D721Med (cell line): ENCODE results near the gene MIEF1.
A peak's percentile ranks its signal among the peaks of the same experiment; 100 is the strongest.

Experiments used
- DNase-seq: peaks from one replicate; pipeline ENCODE4 v3.0.0; 2011; ENCODE audit warnings: low spot score; ENCODE audit not compliant: insufficient read length
- FAIRE-seq: peaks from 2 replicates; lab custom pipeline; 2011; peaks lifted over from hg19 to GRCh38; lab: Jason Lieb, UNC
- TF ChIP-seq, protein P1 (sequence below): IDR thresholded peaks from 2 replicates; pipeline ENCODE4 v1.5.1; 2012; ENCODE audit warnings: mild to moderate bottlenecking, control low read depth; ENCODE audit not compliant: insufficient read depth; ENCODE audit errors: missing control alignments

MIEF1 gene

DNA sequence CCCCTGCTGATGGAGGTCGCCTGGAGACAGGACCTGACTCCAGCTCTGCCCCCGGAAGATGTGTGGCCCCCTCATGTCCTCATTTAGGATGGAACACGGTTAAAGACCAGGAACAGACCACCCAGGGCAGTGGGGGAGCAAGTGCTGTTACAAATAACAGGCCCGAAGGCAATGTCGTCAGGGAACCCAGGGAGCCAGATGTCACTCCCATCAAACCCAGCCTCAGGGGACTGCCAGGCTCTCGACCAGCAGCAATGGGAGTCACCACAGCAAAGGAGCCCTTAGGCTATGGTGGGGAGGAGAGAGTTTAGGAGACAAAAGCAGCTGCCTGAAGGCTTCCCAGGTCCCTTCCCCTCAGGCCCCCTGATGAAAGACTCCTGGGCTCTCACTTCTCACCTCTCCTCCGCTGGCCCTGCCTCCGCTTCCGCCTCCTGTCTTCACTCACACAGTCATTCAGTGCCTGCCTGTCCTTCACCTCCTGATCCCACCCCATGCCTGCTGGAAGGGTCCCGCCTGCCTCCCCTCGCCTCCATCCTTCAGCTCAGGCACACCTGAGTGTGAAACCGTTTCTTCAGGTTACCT lies 26.1 kb downstream of the MIEF1 start:
- TF ChIP-seq, protein P1, sequence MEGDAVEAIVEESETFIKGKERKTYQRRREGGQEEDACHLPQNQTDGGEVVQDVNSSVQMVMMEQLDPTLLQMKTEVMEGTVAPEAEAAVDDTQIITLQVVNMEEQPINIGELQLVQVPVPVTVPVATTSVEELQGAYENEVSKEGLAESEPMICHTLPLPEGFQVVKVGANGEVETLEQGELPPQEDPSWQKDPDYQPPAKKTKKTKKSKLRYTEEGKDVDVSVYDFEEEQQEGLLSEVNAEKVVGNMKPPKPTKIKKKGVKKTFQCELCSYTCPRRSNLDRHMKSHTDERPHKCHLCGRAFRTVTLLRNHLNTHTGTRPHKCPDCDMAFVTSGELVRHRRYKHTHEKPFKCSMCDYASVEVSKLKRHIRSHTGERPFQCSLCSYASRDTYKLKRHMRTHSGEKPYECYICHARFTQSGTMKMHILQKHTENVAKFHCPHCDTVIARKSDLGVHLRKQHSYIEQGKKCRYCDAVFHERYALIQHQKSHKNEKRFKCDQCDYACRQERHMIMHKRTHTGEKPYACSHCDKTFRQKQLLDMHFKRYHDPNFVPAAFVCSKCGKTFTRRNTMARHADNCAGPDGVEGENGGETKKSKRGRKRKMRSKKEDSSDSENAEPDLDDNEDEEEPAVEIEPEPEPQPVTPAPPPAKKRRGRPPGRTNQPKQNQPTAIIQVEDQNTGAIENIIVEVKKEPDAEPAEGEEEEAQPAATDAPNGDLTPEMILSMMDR = no peak
- no peak for FAIRE-seq
- DNase-seq = no peak

DNA sequence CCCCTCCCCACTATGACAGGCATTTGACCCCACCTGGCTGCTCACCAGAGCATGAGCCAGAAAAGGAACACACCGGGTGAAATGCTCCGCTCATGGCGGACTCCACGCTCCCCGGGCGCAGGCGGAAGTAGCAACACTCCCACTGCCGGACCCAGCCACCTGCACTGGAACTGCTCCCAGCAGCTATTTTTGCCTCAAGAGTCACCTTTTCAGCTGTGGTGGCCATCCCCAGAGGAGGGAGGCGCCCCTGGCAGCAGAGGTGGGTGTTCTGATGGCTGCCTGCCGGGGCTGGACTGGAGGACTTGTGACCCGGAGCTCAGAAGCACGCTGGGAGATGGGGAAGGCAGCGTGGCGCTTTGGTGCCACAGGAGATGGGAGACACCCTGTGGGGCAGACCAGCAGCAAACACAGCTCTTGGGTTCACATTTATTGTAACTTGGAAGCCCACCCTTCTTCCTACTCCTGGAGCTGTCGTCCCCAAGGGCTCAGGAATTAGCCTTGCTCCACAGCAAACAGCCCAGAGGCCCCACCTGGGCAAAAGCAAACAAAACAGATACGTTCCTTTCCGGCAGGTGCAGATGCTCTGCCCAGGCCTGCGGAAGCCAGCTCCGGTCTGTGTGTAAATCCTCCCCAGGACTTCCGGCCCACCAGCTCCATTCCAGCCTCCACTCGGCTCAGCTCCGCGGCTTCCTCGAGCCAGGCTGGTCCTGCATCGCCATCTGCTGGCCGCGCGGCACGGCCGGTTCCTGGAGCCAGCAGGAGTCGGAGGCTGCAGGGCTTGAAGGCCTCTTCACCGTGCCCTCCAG lies 26.8 kb downstream of the MIEF1 start:
- FAIRE-seq (no peak), DNase-seq (peak; percentile 65)
- TF ChIP-seq, protein P1 = peak; percentile 97

DNA sequence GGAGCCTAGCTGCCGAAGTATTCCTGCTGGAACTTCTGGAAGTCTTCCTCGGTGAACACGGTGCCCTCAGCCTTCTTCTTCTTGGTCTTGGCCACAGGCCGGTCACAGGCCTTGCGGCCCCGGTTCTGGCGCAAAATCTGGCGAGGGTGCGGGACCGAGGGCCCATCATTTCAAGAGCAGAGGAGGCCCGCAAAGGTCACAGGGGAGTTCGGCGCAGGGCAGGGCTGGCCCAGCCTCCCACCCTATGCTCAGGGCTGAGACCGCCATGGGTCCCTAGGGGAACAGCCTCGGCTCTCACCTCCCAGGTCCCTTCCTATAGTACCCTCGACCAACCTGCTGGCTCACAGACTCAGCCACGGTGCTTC lies 27.4 kb downstream of the MIEF1 start:
- FAIRE-seq = no peak

DNA sequence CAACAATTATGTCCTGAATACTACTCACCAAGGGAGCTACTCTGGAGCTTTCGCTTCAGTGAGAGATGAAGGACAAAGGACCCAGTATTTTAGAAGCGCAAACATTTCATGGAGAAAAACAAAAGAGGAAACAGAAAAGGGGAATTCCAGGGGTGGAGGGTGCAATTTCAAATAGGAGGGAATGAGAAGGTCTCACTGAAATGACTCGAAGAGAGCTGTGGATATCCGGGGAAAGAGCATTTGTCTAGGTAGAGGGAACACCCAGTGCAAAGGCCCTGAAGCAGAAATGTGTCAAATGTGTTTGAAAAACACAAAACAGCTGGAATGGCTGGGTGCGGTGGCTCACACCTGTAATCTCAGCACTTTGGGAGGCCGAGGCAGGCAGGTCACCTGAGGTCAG lies 28.0 kb downstream of the MIEF1 start:
- TF ChIP-seq, protein P1 = no peak
- DNase-seq (no peak), FAIRE-seq (no peak)

More for the DNA sequence above, 27.4 kb downstream of the MIEF1 start:
- DNase-seq = no peak
- TF ChIP-seq, protein P1 = no peak

DNA sequence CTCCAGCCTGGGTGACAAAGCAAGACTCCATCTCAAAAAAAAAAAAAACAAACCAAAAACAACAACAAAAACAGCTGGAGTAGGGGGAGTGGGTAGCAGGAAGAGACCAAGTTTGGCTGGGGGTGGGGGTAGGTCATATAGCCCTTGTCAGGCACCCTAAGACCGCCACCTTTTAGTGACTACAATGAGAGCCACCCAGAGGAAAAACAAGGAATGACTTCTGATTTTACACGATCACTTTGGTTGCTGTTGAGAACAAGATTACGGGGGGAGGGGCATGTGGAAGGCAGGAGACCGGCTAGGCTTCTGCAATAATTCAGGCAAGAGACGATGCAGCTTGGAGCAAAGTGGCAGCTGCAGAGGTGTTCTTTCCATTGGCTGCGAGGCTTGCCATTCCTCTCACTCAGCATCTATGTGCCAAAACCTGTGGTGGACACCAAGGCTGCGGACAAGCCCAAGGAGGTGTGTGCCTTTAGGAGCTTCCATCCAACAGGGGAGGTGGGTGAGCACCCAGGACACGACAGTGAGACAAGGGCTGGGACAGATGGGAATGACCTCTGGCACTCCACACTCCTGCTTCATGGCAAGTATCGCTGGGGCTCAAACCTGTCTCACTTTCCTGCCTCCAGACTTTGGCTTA lies 28.7 kb downstream of the MIEF1 start:
- FAIRE-seq (no peak), DNase-seq (no peak)
- TF ChIP-seq, protein P1 = peak; percentile 23

DNA sequence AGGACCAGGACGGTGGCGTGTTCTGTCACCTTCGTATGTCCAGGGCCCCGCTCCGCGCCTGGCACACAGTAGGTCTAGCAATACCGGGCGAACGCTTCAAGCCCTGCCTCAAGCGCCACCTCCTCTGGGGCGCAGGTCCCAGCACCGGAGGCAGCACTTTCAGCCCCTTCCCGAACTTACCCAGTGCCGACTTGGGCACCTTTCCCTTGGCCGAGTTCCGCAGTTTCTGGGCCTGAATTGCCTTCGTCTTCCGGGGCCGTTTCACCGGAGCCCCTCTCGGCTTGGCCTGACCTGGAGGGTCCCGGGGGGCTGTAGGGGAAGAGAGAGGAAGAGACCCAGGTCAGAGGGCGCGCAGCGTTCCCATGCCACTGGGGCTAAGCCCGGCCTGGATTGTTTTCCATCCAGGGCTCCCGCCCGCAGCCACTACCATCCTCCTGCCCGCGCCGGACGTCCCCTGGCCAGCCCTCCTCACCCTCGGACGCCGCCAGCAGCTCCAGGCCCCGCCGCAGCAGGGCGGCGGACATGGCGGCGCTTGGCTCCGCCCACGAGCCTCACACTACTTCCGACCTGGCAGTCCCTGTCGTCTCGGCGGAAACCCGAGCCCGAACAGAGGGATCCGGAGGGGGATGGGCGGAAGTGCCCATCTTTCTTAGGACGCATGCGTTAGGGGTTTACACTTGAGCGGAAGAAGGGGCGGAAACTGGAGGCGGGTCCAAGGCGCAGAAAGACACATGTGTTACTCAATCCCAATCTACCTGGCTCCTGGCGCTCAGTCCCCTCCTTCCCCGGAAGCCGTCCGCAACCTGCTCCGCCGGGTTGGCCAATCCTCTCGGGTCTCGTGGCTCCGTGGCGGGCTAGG lies 30.4 kb downstream of the MIEF1 start, which contains the start of gene RPS19BP1:
Gene RPS19BP1 (minus strand): TSS at position 534 of the 859 bp plus-strand sequence. CDS start 10 bp downstream, at position 524.
- TF ChIP-seq, protein P1 = no peak
- no peak for FAIRE-seq
- DNase-seq = peak; percentile 52
